Adrenal gland (tissue), 12 donors: ENCODE measurements around the gene COL21A1. TPM values are rescaled to one million over a fixed set of nuclear protein-coding genes. Genes with fewer than 3 reads are reported as not detected.

Source experiments
- DNase-seq, 7 donors: peaks; one replicate each; pipeline ENCODE4 v3.0.0-alpha.2; 2019 to 2020
- H3K27ac ChIP-seq, 5 donors: fragments of 200-600 bp; sonication (generic) in 4 of 5; 1 replicate in 3 of 5; 2 replicates in 2 of 5; pipeline versions ENCODE4 v1.5.1 to v1.8.0; 2016 to 2020; ENCODE audit warnings: mild to moderate bottlenecking in 1 of 5
- H3K27me3 ChIP-seq: fragments of 200-600 bp; 2 replicates; pipeline ENCODE4 v1.8.0; 2021
- H3K36me3 ChIP-seq, 2 donors: fragments of 200-600 bp; replicated peaks in 1 of 2; 1 replicate in 1 of 2; 2 replicates in 1 of 2; pipeline versions ENCODE4 v1.5.1 to v1.8.0; 2018 to 2022
- H3K4me1 ChIP-seq, 2 donors: fragments of 200-600 bp; replicated peaks in 1 of 2; 1 replicate in 1 of 2; 2 replicates in 1 of 2; pipeline versions ENCODE4 v1.5.1 to v1.8.0; 2018 to 2021
- H3K4me3 ChIP-seq, 4 donors: fragments of 200-600 bp; sonication (generic) in 3 of 4; one replicate each; pipeline ENCODE4 v1.5.1; 2016 to 2018
- H3K9me3 ChIP-seq, 3 donors: fragments of 200-600 bp; sonication (generic) in 1 of 3; replicated peaks in 1 of 3; 1 replicate in 2 of 3; 2 replicates in 1 of 3; pipeline versions ENCODE4 v1.5.1 to v1.8.0; 2016 to 2021
- POLR2A ChIP-seq, 2 donors: fragments of 450-650 bp; IDR thresholded peaks; one replicate each; pipeline ENCODE4 v1.6.1; 2017; ENCODE audit warnings: antibody characterized with exemption in 2 of 2, mild to moderate bottlenecking in 2 of 2, moderate library complexity in 1 of 2
- WGBS, 4 donors: extraction: QIAGEN DNeasy Blood & Tissue Kit in 2 of 4; methylation state at CpG; one replicate each; pipeline versions ENCODE4 v1.1.5 to v1.1.7; 2013 to 2017; 5-methylcytosine and 5-hydroxymethylcytosine counted together
- intact Hi-C, 2 donors: fragments of 100-400 bp; cut with DNase I; formaldehyde crosslinking; loops; one replicate each; pipeline versions ENCODE4 v1.14.1 to v1.15.0; 2022 to 2023
- polyA plus RNA-seq, 3 donors: library from polyadenylated mRNA; stranded (reverse); fragments of 200-250 nt in 2 of 3; fragments of 350-450 nt in 1 of 3; fragmentation: Illumina TruSeq in 1 of 3; extraction: RNeasy Lipid Tissue Mini Kit (QIAGEN cat#74804) in 1 of 3; gene quantifications; one replicate each; pipeline ENCODE4 v1.2.3, GENCODE V29; 2013 to 2014
- total RNA-seq, 9 donors: library from RNA; depleted of rRNA in 4 of 9; stranded (reverse); fragments of >200 nt in 4 of 9; fragments of 120-200 nt in 1 of 9; fragmentation: NEBNext Ultra II Directional in 1 of 9; extraction: Animal tissue kit (Norgen Biotek cat#: 25700) in 1 of 9; gene quantifications; one replicate each; pipeline versions ENCODE4 v1.1.0 to v1.2.4, GENCODE V29; 2013 to 2023
- TF ChIP-seq, protein P1 (sequence below), 6 experiments: fragments of 450-650 bp in 4 of 6; fragments of 200-600 bp in 2 of 6; sonication (generic) in 1 of 6; IDR thresholded peaks; 1 replicate in 5 of 6; 2 replicates in 1 of 6; pipeline versions ENCODE4 v1.5.1 to v1.8.0; 2016 to 2021; ENCODE audit warnings: antibody characterized with exemption in 6 of 6, mild to moderate bottlenecking in 2 of 6, moderate library complexity in 1 of 6
- donor health status: healthy with polysubstance abuse.
- donor health status: Bipolar disorder and iron deficiency.
- donor health status: DM: yes; HTN: yes; CAD: no.
- donor health status: DM: no; HTN: no; CAD: no.
- donor health status: DM: no; HTN: no; CAD: no.
- donor health status: DM: yes; HTN: yes; CAD: no.

Gene COL21A1
- total and polyA plus RNA-seq, 12 donors: 0.12 to 19.4 (median 1.2) TPM

DNA sequence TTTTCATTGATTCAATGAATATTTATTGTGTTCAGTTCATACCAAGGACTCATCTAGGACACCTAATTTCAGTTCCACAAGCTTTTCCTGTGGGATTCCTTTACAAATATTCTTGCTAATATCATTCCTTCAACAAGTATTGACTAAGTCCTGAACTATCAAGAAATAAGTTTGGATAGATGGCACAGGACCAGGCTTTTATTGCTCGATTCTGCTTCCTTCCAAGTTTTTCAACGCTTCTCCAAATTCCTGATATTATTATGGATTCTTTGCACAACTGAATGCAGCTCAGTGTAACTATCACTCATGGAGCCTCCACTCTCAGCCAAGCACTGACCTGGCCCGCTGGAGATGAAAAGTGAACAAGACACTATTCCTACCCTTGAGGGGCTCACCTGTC is 32.7 kb upstream of the COL21A1 start:
- TF ChIP-seq, protein P1, sequence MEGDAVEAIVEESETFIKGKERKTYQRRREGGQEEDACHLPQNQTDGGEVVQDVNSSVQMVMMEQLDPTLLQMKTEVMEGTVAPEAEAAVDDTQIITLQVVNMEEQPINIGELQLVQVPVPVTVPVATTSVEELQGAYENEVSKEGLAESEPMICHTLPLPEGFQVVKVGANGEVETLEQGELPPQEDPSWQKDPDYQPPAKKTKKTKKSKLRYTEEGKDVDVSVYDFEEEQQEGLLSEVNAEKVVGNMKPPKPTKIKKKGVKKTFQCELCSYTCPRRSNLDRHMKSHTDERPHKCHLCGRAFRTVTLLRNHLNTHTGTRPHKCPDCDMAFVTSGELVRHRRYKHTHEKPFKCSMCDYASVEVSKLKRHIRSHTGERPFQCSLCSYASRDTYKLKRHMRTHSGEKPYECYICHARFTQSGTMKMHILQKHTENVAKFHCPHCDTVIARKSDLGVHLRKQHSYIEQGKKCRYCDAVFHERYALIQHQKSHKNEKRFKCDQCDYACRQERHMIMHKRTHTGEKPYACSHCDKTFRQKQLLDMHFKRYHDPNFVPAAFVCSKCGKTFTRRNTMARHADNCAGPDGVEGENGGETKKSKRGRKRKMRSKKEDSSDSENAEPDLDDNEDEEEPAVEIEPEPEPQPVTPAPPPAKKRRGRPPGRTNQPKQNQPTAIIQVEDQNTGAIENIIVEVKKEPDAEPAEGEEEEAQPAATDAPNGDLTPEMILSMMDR (IDR thresholded peaks at IDR 0.05): no peak
- TF ChIP-seq POLR2A (IDR thresholded peaks at IDR 0.05): no peak
- Histone ChIP-seq H3K4me1 (no peaks in the 10 kb centered on the region), H3K27me3 (no peaks in the 10 kb centered on the region), H3K9me3 (no peaks in the 10 kb centered on the region), H3K4me3 (no peak overlapping the region), H3K27ac (no peak overlapping the region), H3K36me3 (no peaks in the 10 kb centered on the region)
- WGBS, 4 donors: 79 to 89% (median 86%) methylated on average over 3 of the region's 3 CpGs
- intact Hi-C loops: no loop called here
- no peak for DNase-seq

DNA sequence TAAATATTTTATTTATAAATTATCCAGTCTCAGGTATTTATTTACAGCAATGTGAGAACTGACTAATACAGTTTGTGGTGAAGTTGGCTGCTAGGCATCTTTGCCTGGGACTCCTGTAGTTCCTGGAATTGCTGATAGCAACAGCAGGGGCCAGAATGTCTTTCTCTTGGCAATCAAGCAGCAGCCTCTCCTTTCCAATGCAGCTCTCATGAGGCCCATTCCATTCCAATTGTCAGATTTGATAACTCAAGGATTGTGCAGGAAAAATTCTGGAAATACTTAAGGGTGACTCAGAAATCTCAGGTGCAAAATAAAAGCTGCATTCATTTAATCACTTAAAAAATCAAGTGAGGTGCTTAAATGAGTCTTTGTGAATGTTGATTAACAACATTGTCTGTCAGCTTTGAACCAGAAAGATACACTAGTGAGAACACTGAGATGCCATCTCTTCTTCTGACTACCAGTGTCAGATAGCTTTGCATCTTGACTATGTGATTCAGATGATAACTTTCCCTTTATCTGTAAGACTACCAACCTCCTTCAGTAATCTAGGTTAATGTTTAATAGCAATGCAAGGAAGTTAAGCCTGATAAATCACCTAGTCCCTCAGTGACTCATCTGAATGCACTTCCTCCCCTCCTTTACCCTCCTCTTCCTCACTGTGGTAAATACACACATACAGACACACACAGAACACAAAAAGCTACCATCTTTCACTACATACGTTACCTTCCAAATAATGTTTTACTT is 32.1 kb upstream of the COL21A1 start:
- no peaks in the 10 kb centered on the region for H3K36me3 ChIP-seq
- H3K4me1 ChIP-seq: no peaks in the 10 kb centered on the region
- TF ChIP-seq POLR2A (IDR thresholded peaks at IDR 0.05): no peak
- H3K4me3 ChIP-seq: no peak overlapping the region
- no peak for DNase-seq
- no peaks in the 10 kb centered on the region for H3K27me3 ChIP-seq
- H3K27ac ChIP-seq: no peak overlapping the region
- H3K9me3 ChIP-seq: no peaks in the 10 kb centered on the region
- 71 to 78% (median 75%) methylated on average over 1 of the region's 1 CpG for WGBS, 4 donors
- intact Hi-C loops: no loop called here

DNA sequence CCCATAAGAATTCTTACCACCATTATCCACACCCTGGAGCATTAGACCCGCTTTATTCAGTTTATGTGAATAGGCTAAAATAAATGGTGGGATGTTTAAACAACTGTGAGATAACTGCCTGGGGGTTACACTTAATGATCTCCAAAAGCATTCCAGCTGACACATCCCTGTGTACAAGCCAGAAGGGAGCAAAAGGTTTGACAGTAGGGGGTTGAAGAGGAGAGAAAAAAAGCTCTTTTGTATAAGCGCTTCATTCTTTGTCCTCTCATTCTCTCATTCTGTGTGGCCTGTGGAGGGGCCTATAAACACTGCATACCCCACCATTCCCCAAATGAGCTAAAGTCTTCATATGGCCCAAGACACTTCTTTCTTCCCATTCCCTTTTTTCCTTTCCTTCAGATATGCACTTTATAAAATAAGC is 30.8 kb upstream of the COL21A1 start:
- no peaks in the 10 kb centered on the region for H3K27me3 ChIP-seq
- H3K36me3 ChIP-seq: no peaks in the 10 kb centered on the region
- no peaks in the 10 kb centered on the region for H3K9me3 ChIP-seq
- intact Hi-C loops: no loop called here
- no peak overlapping the region for H3K4me3 ChIP-seq
- WGBS, 4 donors: 48 to 88% (median 77%) methylated on average over 2 of the region's 2 CpGs
- H3K4me1 ChIP-seq: no peaks in the 10 kb centered on the region
- H3K27ac ChIP-seq: no peak overlapping the region
- no peak for DNase-seq
- TF ChIP-seq, protein P1 (IDR thresholded peaks at IDR 0.05): no peak
- no peak for TF ChIP-seq POLR2A (IDR thresholded peaks at IDR 0.05)

DNA sequence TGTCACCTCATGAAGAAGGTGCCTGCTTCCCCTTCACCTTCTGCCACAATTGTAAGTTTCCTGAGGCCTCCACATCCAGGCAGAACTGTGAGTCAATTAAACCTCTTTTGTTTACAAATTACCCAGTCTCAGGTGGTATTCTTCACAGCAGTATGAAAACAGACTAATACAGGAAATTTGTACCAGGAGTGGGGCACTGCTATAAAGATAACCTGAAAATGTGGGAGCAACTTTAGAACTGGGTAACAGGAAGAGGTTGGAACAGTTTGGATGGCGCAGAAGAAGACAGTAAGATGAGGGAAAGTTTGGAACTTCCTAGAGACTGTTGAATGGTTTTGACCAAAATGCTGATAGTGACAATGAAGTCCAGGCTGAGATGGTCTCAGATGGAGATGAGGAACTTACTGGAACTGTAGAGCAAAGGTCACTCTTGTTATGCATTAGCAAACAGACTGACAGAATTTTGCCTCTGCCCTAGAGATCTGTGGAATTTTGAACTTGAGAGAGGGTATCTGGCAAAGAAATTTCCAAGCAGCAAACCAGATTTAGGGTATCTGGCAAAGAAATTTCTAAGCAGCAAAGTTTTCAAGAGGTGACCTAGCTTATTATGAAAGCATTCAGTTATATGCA is 23.5 kb upstream of the COL21A1 start:
- TF ChIP-seq, protein P1 (IDR thresholded peaks at IDR 0.05): no peak
- no peak for TF ChIP-seq POLR2A (IDR thresholded peaks at IDR 0.05)
- no peaks in the 10 kb centered on the region for H3K36me3 ChIP-seq
- 67 to 91% (median 82%) methylated on average over 1 of the region's 1 CpG for WGBS, 4 donors
- no peak for DNase-seq
- no peaks in the 10 kb centered on the region for H3K27me3 ChIP-seq
- no peak overlapping the region for H3K4me3 ChIP-seq
- no peaks in the 10 kb centered on the region for H3K4me1 ChIP-seq
- intact Hi-C loops: no loop called here
- no peaks in the 10 kb centered on the region for H3K9me3 ChIP-seq
- no peak overlapping the region for H3K27ac ChIP-seq
